BJ (cell line): ENCODE results near the gene CACNA1A. TPM values are rescaled to one million over a fixed set of nuclear protein-coding genes. Genes with fewer than 3 reads are reported as not detected.

Experiments used
- CTCF ChIA-PET: fragments of 350-600 bp; formaldehyde crosslinking; extraction: SDS; loops from one replicate; lab custom pipeline; 2021; ENCODE audit warnings: antibody characterized with exemption, inconsistent platforms; lab: Yijun Ruan, JAX
- POLR2A ChIA-PET: fragments of 300-600 bp; sonication (Branson Sonifier 250); formaldehyde crosslinking; extraction: SDS; loops from one replicate; lab custom pipeline; 2021; ENCODE audit warnings: antibody characterized with exemption; lab: Charles Lee
- DNase-seq: peaks from one replicate; pipeline ENCODE4 v3.0.0-alpha.2; 2011; ENCODE audit warnings: low read depth
- H3K27me3 ChIP-seq: 2 replicates; pipeline ENCODE4 v1.6.0; 2011; ENCODE audit warnings: low read length; ENCODE audit not compliant: control insufficient read depth, insufficient read depth
- H3K36me3 ChIP-seq: 2 replicates; pipeline ENCODE4 v1.5.1; 2011; ENCODE audit warnings: low read length; ENCODE audit not compliant: control insufficient read depth, insufficient read depth
- H3K4me3 ChIP-seq: 2 replicates; pipeline ENCODE4 v1.5.1; 2011; ENCODE audit warnings: low read depth, mild to moderate bottlenecking, control low read depth, low read length
- CTCF ChIP-seq: IDR thresholded peaks from 2 replicates; pipeline ENCODE4 v1.5.1; 2011; ENCODE audit warnings: low read depth, mild to moderate bottlenecking, control low read depth, inconsistent platforms, low read length, moderate library complexity; ENCODE audit not compliant: insufficient read depth
- polyA plus RNA-seq: library from polyadenylated mRNA; depleted of rRNA; stranded (reverse); fragments of >200 nt; gene quantifications from 2 replicates; pipeline ENCODE4 v1.2.3, GENCODE V29; 2011

The CACNA1A gene
- polyA plus RNA-seq, 1 experiment: 2.9 TPM

- no peak overlapping the region for H3K4me3 ChIP-seq
- DNase-seq: no peak
- H3K27me3 ChIP-seq: no peaks in the 10 kb centered on the region
- CTCF ChIA-PET: no interaction called here
- no peak for TF ChIP-seq CTCF
- no peaks in the 10 kb centered on the region for H3K36me3 ChIP-seq
- POLR2A ChIA-PET: no interaction called here
Measured at GRCh38 chr19:13309864-13310263, 196.4 kb downstream of the CACNA1A start.

GRCh38 chr19:13303381-13304129 lies 202.7 kb downstream of the CACNA1A start:
- Histone ChIP-seq H3K27me3 (peaks cover 2% of the 10 kb centered on the region; the same call in 1 of the 2 replicates), H3K36me3 (no peaks in the 10 kb centered on the region), H3K4me3 (no peak overlapping the region)
- ChIA-PET CTCF (no interaction called here), POLR2A (no interaction called here)
- no peak for DNase-seq
- TF ChIP-seq CTCF: no peak

GRCh38 chr19:13302526-13303270 lies 203.6 kb downstream of the CACNA1A start:
- Histone ChIP-seq H3K4me3 (no peak overlapping the region), H3K36me3 (no peaks in the 10 kb centered on the region), H3K27me3 (peaks cover 2% of the 10 kb centered on the region; the same call in 1 of the 2 replicates)
- ChIA-PET POLR2A (no interaction called here), CTCF (interaction anchor here (1.2 kb wide), 1 partner anchor 287 kb away, joined by 3 read pairs; no protein-coding TSS in a partner anchor)
- DNase-seq: no peak
- TF ChIP-seq CTCF: no peak

GRCh38 chr19:13301627-13302334 lies 204.5 kb downstream of the CACNA1A start:
- no peak for DNase-seq
- POLR2A ChIA-PET: no interaction called here
- H3K27me3 ChIP-seq: peaks cover 2% of the 10 kb centered on the region; the same call in 1 of the 2 replicates
- H3K4me3 ChIP-seq: no peak overlapping the region
- no peaks in the 10 kb centered on the region for H3K36me3 ChIP-seq
- no peak for TF ChIP-seq CTCF
- CTCF ChIA-PET: interaction anchor here (1.0 to 1.2 kb wide), 2 partner anchors 128 to 288 kb away, joined by 3 read pairs; no protein-coding TSS in a partner anchor

GRCh38 chr19:13300421-13301030 lies 205.8 kb downstream of the CACNA1A start:
- no peak for TF ChIP-seq CTCF
- no peaks in the 10 kb centered on the region for H3K36me3 ChIP-seq
- POLR2A ChIA-PET: no interaction called here
- CTCF ChIA-PET: no interaction called here
- H3K4me3 ChIP-seq: no peak overlapping the region
- no peak for DNase-seq
- H3K27me3 ChIP-seq: peaks cover 2% of the 10 kb centered on the region; the same call in 1 of the 2 replicates
